Caco-2 (cell line): ENCODE data around the gene RFTN1. TPM values are rescaled to one million over a fixed set of nuclear protein-coding genes. Genes with fewer than 3 reads are reported as not detected.
A peak's percentile ranks its signal among the peaks of the same experiment; 100 is the strongest.

ENCODE experiments used
- BruUV-seq: library from RNA; stranded (reverse); fragments of 400-500 nt; replicated peaks from 2 replicates; lab custom pipeline; 2021; lab: Mats Ljungman, UMichigan
- CTCF ChIA-PET: fragments of 300-600 bp; sonication (Branson Sonifier 250); formaldehyde crosslinking; loops from one replicate; lab custom pipeline; 2022; ENCODE audit warnings: antibody characterized with exemption; lab: Charles Lee
- POLR2A ChIA-PET: fragments of 300-600 bp; sonication (Branson Sonifier 250); formaldehyde crosslinking; loops from one replicate; lab custom pipeline; 2022; ENCODE audit warnings: antibody characterized with exemption; lab: Charles Lee
- DNase-seq, 2 experiments: peaks; one replicate each; pipeline versions ENCODE4 v3.0.0 to v3.0.0-alpha.2; 2020 to 2022
- H3K27me3 ChIP-seq: replicated peaks from 2 replicates; pipeline ENCODE4 v1.6.0; 2011; ENCODE audit warnings: low read length; ENCODE audit not compliant: control insufficient read depth, insufficient read depth
- H3K36me3 ChIP-seq: 2 replicates; pipeline ENCODE4 v1.5.1; 2011; ENCODE audit warnings: low read length; ENCODE audit not compliant: control insufficient read depth, insufficient read depth
- H3K4me1 ChIP-seq: fragments of 250-450 bp; sonication (Bioruptor Pico); 2 replicates; pipeline ENCODE4 v1.5.1; 2020; ENCODE audit warnings: mild to moderate bottlenecking
- H3K4me3 ChIP-seq: 2 replicates; pipeline ENCODE4 v1.5.1; 2011; ENCODE audit warnings: low read depth, mild to moderate bottlenecking, control low read depth, low read length
- H3K9me3 ChIP-seq: fragments of 250-450 bp; sonication (Bioruptor Pico); 2 replicates; pipeline ENCODE4 v1.5.1; 2020; ENCODE audit warnings: mild to moderate bottlenecking, moderate library complexity
- H3K27ac Mint-ChIP-seq: one replicate; pipeline ENCODE4 v1.8.0; 2022; ENCODE audit warnings: mixed read lengths; ENCODE audit not compliant: unreplicated experiment
- H3K27me3 Mint-ChIP-seq: one replicate; pipeline ENCODE4 v1.8.0; 2022; ENCODE audit warnings: mixed read lengths; ENCODE audit not compliant: insufficient read depth, unreplicated experiment
- H3K36me3 Mint-ChIP-seq: one replicate; pipeline ENCODE4 v1.8.0; 2022; ENCODE audit warnings: mild to moderate bottlenecking, mixed read lengths; ENCODE audit not compliant: insufficient read depth, unreplicated experiment
- H3K4me1 Mint-ChIP-seq: one replicate; pipeline ENCODE4 v1.8.0; 2022; ENCODE audit warnings: low read depth, mixed read lengths; ENCODE audit not compliant: unreplicated experiment
- H3K4me3 Mint-ChIP-seq: one replicate; pipeline ENCODE4 v1.8.0; 2022; ENCODE audit warnings: mild to moderate bottlenecking, moderate library complexity, mixed read lengths; ENCODE audit not compliant: unreplicated experiment
- H3K9me3 Mint-ChIP-seq: one replicate; pipeline ENCODE4 v1.8.0; 2022; ENCODE audit warnings: mixed read lengths; ENCODE audit not compliant: unreplicated experiment
- intact Hi-C: fragments of 100-400 bp; cut with micrococcal nuclease; formaldehyde crosslinking; loops from one replicate; pipeline ENCODE4 v1.10.0; 2022; ENCODE audit not compliant: unreplicated experiment
- total RNA-seq: library from RNA; stranded (reverse); gene quantifications from 2 replicates; pipeline ENCODE4 v1.2.3, GENCODE V29; 2022
- TF ChIP-seq, protein P1 (sequence below), 2 experiments: fragments of 200-600 bp in 1 of 2; IDR thresholded peaks; 1 replicate in 1 of 2; 2 replicates in 1 of 2; pipeline versions ENCODE4 v1.5.1 to v1.8.0; 2011 to 2022; ENCODE audit warnings: antibody characterized with exemption in 1 of 2, control low read depth in 1 of 2, inconsistent platforms in 1 of 2, low read depth in 1 of 2, low read length in 1 of 2, mild to moderate bottlenecking in 1 of 2, moderate library complexity in 1 of 2; ENCODE audit not compliant: insufficient read depth in 1 of 2, severe bottlenecking in 1 of 2, unreplicated experiment in 1 of 2

Gene RFTN1
- total RNA-seq, 1 experiment from 2014 or later: 10.2 TPM

DNA sequence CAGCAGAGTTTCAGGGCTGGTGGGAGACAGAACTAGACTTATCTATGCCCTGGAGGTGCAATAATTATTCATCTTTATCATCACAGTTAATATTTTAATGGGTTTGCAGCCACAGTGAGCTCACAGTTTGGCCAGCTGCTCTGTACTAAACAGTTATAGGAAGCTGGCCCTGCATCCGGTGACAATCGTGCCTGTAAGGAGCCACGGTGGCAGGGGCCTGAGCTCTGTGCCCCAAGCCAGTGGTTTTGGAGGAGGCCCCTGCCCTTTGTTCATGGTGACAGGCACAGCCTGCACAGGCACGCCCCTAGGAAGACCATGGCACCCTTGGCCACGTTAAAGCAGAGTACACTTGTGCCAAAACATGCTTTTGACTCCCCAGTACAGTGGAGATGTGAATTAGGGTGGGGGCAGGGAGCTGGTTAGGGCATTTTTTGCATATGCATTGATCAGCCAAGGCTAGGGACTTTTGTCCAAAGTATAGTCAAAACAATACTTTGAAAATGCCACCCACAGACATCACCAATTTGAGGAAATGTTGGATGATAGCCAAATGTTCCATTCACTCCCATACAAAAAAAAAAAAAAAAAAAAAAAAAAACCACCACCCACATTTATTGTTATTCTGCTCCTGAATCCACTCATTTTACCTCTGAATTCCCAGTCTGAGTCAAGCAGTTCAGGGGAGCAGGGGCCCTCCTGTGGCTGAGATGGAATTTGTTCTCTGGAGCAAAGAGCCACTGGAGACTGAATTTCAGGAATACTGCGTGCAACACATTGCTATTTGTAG lies 3.4 kb upstream of the RFTN1 start:
- Histone ChIP-seq H3K4me1 (peaks cover 7% of the 10 kb centered on the region; the same call in 1 of the 2 replicates), H3K4me3 (no peak overlapping the region), H3K9me3 (no peaks in the 10 kb centered on the region), H3K27me3 (no peaks in the 10 kb centered on the region), H3K36me3 (no peaks in the 10 kb centered on the region)
- Mint-ChIP-seq H3K4me1 (no peaks in the 10 kb centered on the region), H3K4me3 (no peak overlapping the region), H3K27me3 (peaks cover 6% of the 10 kb centered on the region), H3K27ac (no peak overlapping the region), H3K36me3 (no peaks in the 10 kb centered on the region), H3K9me3 (no peaks in the 10 kb centered on the region)
- no TSS peak for BruUV-seq
- ChIA-PET POLR2A (interaction anchor here (0.5 kb wide), 1 partner anchor 38 kb away, joined by 4 read pairs; no protein-coding TSS in a partner anchor), CTCF (interaction anchor here (0.6 to 1.9 kb wide), 5 partner anchors 19 to 228 kb away, joined by 3 to 17 read pairs (median 3); no protein-coding TSS in a partner anchor)
- TF ChIP-seq, protein P1, sequence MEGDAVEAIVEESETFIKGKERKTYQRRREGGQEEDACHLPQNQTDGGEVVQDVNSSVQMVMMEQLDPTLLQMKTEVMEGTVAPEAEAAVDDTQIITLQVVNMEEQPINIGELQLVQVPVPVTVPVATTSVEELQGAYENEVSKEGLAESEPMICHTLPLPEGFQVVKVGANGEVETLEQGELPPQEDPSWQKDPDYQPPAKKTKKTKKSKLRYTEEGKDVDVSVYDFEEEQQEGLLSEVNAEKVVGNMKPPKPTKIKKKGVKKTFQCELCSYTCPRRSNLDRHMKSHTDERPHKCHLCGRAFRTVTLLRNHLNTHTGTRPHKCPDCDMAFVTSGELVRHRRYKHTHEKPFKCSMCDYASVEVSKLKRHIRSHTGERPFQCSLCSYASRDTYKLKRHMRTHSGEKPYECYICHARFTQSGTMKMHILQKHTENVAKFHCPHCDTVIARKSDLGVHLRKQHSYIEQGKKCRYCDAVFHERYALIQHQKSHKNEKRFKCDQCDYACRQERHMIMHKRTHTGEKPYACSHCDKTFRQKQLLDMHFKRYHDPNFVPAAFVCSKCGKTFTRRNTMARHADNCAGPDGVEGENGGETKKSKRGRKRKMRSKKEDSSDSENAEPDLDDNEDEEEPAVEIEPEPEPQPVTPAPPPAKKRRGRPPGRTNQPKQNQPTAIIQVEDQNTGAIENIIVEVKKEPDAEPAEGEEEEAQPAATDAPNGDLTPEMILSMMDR (IDR thresholded peaks at IDR 0.05; ENCODE audit: insufficient read depth in 1 of 2, low read depth in 1 of 2, low read length in 1 of 2, severe bottlenecking in 1 of 2, unreplicated experiment in 1 of 2): peak; percentile 53 to 68
- DNase-seq: peak in 1 of 2 experiments; percentile 58
- intact Hi-C loops: loop anchor here (1.0 to 5.0 kb wide), 3 partner anchors 33 to 227 kb away; no protein-coding TSS in a partner anchor

DNA sequence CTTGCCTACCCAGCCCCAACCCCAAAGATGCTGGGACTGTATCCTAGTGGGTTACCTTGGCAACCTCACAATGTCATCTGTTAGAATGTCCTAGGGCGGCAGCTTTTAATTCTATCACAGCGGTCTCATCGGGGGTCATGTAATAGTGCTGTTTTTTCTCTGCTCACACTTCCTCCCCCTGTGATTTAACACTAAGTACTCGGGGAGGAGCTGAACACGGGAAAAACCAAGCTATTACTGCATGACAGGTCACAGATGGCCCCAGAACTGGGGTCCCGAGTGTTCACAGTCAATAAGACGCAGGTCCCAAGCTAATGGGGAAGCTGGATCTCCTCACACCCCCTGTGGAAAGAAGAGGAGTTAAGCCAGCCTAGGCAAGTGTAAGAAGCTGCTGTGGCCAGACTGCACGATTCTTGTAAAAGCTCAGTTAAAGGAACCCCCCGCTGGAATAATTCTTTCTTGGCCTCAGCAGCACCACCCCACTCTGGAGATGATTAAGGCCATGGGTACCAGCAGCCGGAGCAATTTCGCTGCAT lies 2.5 kb upstream of the RFTN1 start:
- no peak overlapping the region for H3K4me3 Mint-ChIP-seq

More for the DNA sequence above, 2.5 kb upstream of the RFTN1 start:
- no peak overlapping the region for H3K27ac Mint-ChIP-seq
- no peaks in the 10 kb centered on the region for H3K36me3 Mint-ChIP-seq
- intact Hi-C loops: loop anchor here (5.0 kb wide), 1 partner anchor 109 kb away; no protein-coding TSS in a partner anchor
- DNase-seq: no peak
- TF ChIP-seq, protein P1 (IDR thresholded peaks at IDR 0.05; ENCODE audit: insufficient read depth in 1 of 2, low read depth in 1 of 2, low read length in 1 of 2, severe bottlenecking in 1 of 2, unreplicated experiment in 1 of 2): no peak
- peaks cover 6% of the 10 kb centered on the region for H3K27me3 Mint-ChIP-seq
- H3K9me3 Mint-ChIP-seq: no peaks in the 10 kb centered on the region
- H3K36me3 ChIP-seq: no peaks in the 10 kb centered on the region
- ChIA-PET POLR2A (no interaction called here), CTCF (interaction anchor here (0.8 to 1.9 kb wide), 2 partner anchors 226 to 227 kb away, joined by 3 to 17 read pairs; no protein-coding TSS in a partner anchor)
- H3K4me1 Mint-ChIP-seq: no peaks in the 10 kb centered on the region
- no peak overlapping the region for H3K4me3 ChIP-seq
- peaks cover 7% of the 10 kb centered on the region; the same call in 1 of the 2 replicates for H3K4me1 ChIP-seq
- H3K27me3 ChIP-seq: no peaks in the 10 kb centered on the region
- BruUV-seq: no TSS peak
- no peaks in the 10 kb centered on the region for H3K9me3 ChIP-seq
